ENCODE data around the gene CA6.
"Not testable (repeated sequence)": the region's sequence is repeated elsewhere in the genome, so short reads cannot be mapped to it uniquely, and the experiment has no call there.

CA6 gene

GRCh38 chr1:8969937-8970336 is 24.3 kb downstream of the CA6 start:
- no peak for DNase-seq (ENCODE audit: low read depth)

- DNase-seq (ENCODE audit: low read depth) = no peak
These were observed 25.2 kb downstream of the CA6 start for GRCh38 chr1:8970870-8971337.

DNA sequence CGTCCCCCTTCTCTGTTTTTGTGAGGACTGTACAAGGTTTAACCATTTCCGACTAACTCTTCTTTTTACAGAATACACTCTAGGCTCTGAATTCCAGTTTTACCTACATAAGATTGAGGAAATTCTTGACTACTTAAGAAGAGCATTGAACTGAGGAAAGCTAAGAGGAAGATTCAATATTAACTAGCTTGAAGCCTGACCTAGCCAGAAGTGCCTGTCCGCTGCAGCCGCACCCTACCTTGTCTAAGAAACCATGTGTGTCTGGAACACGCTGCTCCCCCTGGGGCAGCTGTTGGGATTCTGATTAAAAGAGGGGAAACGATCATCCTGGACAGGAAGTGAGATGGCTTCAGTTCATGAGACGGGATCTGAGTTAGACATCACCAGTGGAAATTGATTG is 28.9 kb downstream of the CA6 start:
- no peak for DNase-seq (ENCODE audit: low read depth)

- DNase-seq (ENCODE audit: low read depth) = no peak
These were observed 30.7 kb downstream of the CA6 start for GRCh38 chr1:8976338-8976737.

DNA sequence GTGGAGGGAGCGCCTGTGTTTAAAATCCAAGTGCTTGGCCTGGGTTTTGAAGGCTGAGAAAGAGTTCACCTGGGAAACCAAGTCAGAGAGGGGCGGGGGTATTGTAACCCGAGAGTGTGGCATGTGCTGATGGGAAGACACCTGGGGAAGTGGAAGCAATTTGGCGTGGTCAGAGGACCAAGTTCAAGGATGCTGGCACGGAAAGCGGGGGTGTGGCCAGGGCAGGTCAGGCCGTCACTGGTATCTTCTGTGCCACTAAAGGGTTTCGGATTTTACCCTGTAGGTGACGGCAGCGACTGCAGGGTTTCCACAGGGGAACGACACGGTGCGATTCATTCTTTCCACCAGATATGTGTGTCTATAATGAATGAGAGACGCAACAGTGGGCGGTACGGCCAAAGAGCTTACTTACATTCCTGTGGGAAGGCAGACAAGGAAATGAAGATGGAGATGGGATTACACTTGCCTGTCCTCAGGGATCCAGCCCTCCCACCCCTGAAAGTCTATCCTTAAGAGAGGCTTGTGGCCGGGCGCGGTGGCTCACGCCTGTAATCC is 31.3 kb downstream of the CA6 start:
- DNase-seq (ENCODE audit: low read depth) = no peak

- DNase-seq (ENCODE audit: low read depth) = no peak
These were observed 35.0 kb downstream of the CA6 start for GRCh38 chr1:8980656-8981055.

GRCh38 chr1:8981169-8981568 is 35.5 kb downstream of the CA6 start:
- DNase-seq (ENCODE audit: low read depth) = no peak

- no peak for DNase-seq (ENCODE audit: low read depth)
These were observed 38.5 kb downstream of the CA6 start for GRCh38 chr1:8984203-8984602.

- DNase-seq (ENCODE audit: low read depth) = no peak
These were observed 39.3 kb downstream of the CA6 start for GRCh38 chr1:8984990-8985389.

GRCh38 chr1:8985915-8986813 is 40.5 kb downstream of the CA6 start:
- peak; percentile 88 for DNase-seq (ENCODE audit: low read depth)

DNA sequence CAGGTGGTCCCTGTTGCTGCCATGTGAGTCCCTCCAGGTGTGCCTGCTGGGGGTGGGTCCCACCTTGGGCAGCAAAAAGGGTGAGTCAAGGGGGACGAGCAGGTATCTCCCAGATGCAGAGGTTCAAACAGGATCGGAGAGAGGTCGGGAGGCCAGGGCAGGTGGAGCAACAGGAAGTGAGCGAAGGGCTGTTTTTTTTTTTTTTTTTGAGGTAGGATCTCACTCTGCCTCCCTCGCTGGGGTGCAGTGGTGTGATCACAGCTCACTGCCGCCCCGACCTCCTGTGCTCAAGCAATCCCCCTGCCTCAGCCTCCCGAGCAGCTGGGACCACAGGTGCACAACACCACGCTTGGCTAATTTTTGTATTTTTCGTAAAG is 41.1 kb downstream of the CA6 start:
- no peak for DNase-seq (ENCODE audit: low read depth)

- peak; percentile 14 for DNase-seq (ENCODE audit: low read depth)
These were observed 42.4 kb downstream of the CA6 start for GRCh38 chr1:8987881-8988617.

DNA sequence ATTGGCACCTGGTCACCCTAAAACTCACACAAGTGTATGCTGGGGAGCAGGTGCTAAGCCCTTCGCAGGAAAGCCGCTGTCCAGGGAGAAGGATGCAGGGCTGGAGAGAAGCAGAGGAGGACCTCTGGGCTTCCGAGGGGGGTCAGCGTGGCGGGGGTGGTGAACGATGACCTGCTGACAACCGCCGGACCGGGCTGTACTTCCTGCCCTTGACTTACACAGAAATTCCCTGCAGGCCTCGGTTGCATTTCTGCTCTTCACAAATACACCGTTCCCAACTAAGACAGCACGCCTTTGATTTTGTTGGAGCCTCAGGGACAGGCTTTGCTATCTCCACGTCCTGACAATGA is 42.9 kb downstream of the CA6 start:
- no peak for DNase-seq (ENCODE audit: low read depth)

GRCh38 chr1:8989061-8989460 is 43.4 kb downstream of the CA6 start:
- DNase-seq (ENCODE audit: low read depth) = no peak

GRCh38 chr1:8989821-8990220 is 44.2 kb downstream of the CA6 start:
- no peak for DNase-seq (ENCODE audit: low read depth)

DNA sequence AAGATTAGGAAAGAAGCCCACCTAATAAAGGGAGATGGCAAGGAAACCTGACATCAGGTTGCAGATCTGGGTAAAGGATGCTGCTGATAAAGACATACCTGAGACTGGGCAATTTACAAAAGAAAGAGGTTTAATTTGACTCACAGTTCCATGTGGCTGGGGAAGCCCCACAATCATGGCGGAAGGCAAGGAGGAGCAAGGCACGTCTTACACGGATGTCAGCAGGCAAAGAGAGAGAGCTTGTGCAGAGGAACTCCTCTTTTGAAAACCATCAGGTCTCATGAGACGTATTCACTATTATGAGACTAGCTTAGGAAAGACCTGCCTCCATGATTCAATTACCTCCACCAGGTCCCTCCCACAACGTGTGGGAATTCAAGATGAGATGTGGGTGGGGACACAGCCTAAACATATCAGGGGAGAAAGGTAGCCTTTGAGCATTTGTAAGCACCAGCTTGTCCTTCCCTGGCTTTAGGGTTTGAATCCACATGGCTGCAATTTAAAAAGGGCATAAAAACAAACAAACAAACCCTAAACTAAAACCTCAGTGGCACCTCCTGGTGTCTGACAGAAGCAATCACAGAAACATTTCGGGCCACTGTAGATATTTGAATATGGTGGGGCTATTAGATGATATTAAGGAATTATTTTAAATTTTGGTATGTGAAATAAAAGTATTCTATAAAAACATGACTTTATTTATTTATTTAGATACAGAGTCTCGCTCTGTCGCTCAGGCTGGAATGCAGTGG is 47.4 kb downstream of the CA6 start:
- DNase-seq (ENCODE audit: low read depth) = no peak

DNA sequence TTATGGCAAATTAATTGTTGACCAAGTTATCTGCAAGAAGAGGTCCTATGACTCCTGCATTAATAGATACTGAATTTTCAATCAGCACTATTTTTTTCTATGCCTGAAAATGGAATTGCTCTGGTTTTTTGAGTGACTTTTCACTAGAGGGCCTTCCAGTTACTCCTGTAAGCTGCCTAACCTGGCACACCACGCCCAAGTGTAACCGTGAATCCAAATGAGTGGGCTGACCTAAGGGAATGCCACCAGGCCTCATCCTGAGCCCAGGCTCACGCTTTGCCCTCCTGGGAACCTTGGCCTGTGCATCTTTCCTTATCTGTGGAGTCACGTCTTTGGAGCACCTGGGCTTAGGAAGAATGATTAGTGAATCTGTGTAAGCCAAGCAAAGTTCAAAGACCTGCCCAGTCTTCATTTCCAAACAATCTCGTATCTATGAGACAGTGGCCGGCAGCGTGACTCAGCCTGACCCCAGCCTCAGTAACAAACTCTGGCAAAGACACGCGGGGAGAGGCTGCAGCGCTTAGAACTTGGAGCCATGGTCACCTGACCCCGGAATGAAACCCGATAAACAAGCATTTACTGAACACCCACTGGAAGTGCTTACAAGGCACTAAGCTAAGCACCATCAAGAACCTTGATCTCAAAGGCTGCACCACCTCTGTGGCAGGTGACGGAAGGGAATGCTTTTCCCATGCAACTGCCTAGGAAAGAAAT is 48.5 kb downstream of the CA6 start:
- not testable (repeated sequence) for DNase-seq (ENCODE audit: low read depth)

- DNase-seq (ENCODE audit: low read depth) = not testable (repeated sequence)
These were observed 56.0 kb downstream of the CA6 start for GRCh38 chr1:9001534-9002214.

DNA sequence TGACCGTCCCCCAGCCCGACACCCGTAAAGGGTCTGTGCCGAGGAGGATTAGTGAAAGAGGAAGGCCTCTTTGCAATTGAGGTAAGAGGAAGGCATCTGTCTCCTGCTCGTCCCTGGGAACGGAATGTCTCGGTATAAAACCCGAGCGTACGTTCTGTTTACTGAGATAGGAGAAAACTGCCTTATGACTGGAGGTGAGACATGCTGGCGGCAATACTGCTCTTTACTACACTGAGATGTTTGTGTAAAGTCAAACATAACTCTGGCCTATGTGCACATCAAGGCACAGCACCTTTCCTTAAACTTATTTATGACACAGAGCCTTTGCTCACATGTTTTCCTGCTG is 56.5 kb downstream of the CA6 start:
- not testable (repeated sequence) for DNase-seq (ENCODE audit: low read depth)

DNA sequence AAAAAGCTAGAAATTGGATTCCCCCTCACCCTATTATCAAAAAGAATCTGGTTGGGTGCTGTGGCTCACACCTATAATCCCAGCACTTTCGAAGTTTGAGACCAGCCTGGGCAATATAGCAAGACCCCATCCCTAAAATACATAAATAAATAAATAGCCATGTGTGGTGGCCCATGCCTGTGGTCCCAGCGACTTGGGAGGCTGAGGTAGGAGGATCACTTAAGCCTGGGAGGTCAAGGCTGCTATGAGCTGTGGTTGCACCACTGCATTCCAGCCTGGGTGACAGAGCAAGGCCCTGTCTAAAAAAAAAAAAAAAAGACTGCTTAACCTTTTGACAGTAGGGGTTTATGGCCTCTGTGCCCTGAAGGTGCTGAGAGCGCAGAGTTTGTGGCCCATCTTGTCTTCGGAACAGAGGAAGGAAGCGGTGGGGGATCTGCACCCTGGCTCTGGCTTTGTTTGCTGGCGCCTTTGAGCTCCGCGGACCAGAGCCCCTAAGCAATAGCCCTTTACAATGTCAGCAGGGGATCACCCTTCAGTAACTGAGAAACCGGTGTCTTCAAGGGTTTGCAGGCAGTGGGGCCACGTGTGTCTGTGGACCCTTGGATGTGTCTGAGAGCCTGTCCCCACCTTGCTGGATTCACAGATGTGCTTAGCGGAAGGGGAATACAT is 58.5 kb downstream of the CA6 start:
- DNase-seq (ENCODE audit: low read depth) = no peak
